CD4-positive, alpha-beta T cell treated with Interleukin-15 for 1 hour (primary cell): ENCODE results near the gene SUV39H2.
"Not testable (repeated sequence)": the region's sequence is repeated elsewhere in the genome, so short reads cannot be mapped to it uniquely, and the experiment has no call there.

Experiments used
- DNase-seq: peaks from one replicate; pipeline ENCODE4 v3.0.0-alpha.2; 2020

SUV39H2 gene

GRCh38 chr10:14942147-14942949 lies 63.7 kb downstream of the SUV39H2 start:
- DNase-seq, result not testable (repeated sequence)

DNA sequence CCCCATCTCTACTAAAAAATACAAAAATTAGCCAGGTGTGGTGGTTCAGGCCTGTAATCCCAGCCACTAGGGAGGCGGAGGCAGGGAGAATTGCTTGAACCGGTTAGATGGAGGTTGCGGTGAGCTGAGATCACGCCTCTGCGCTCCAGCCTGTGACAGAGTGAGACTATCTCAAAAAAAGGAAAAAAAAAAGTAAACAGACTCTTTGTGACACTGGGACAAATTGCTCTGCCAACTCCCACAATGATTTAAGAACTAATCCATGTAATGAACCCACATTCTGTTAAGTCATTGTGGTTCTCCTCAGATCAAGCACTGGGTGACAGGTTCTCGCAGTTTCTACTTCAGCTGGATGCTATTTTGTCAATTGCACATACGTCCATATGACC lies 64.3 kb downstream of the SUV39H2 start:
- not testable (repeated sequence) for DNase-seq

- DNase-seq, result no peak
Measured at GRCh38 chr10:14945108-14945507, 66.4 kb downstream of the SUV39H2 start.

DNA sequence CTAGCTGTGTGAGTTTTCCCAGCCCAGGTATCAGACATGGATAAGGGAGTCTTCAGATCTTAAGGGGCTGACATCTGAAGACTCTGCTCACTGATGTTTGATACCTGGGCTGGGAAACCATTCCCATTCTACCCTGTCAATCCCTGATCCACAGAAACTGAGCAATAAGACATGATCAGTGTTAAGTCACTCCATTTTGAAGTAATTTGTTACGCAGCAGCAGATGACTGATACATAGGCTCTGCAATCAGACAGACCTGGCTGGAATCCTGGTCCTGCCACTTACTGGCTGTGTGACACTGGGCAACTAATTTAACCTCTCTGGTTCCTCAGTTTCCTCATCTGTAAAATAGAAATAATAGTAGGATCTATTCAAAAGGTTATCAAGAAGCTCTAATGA lies 68.6 kb downstream of the SUV39H2 start:
- no peak for DNase-seq

DNA sequence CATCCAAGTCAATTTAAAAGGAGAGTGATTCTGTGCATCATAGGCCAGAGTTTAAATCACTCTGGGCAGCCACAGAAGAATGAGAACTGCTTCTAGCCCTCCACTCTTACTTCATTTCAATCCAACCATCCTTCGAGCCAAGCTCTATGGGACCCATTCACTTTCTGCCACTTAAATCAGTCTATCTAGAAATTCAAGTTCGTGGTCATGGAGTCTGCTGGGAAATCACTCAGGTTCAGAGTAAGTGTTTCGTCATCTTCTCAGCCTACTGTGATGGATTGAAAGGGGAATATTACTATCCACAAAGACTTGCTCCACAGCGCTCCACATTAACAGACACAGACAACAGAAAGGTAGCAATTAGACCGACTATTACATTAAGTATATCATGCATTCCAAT lies 70.6 kb downstream of the SUV39H2 start:
- no peak for DNase-seq

DNA sequence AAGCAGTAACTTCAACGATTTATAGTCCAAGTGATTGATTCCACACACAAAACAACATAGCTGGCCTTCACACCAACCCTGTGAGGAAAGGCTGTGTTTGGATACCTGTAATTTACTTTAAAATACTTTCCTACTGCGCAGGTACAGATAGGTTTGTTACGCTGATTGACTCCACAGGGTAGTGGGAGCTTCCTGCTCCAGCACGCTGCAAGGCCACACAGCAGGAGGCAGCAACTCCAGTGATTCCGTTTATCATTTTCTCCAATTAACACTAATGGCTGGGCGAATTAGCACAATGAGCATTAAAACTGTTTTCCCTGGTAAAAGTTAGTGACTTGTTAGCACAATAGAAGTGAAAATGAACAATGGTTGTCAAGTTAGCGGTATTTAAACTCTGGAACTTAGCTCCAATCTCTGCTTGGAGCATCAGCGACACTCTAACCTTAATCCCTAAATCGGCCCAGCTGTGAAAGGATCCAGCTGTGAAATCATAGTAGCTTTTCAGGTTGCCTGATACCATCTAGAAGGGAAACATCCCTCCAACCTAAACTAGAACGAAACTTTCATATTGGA lies 74.3 kb downstream of the SUV39H2 start:
- DNase-seq, result no peak

- no peak for DNase-seq
Measured at GRCh38 chr10:14953424-14954000, 74.8 kb downstream of the SUV39H2 start.
